Kidney (tissue), 14 donors: ENCODE data around the gene C12orf76. TPM values are rescaled to one million over a fixed set of nuclear protein-coding genes. Genes with fewer than 3 reads are reported as not detected.

ENCODE experiments used
- DNase-seq, 5 donors: peaks; one replicate each; pipeline ENCODE4 v3.0.0-alpha.2; 2013 to 2020
- FAIRE-seq: peaks from 2 replicates; lab custom pipeline; 2012; peaks lifted over from hg19 to GRCh38; lab: Jason Lieb, UNC
- H3K27ac ChIP-seq, 2 donors: one replicate each; pipeline ENCODE4 v1.7.0; 2013; ENCODE audit warnings: low read depth in 2 of 2, low read length in 2 of 2, inconsistent platforms in 1 of 2
- H3K27me3 ChIP-seq: one replicate; pipeline ENCODE4 v1.7.1; 2013; ENCODE audit warnings: low read length, inconsistent platforms; ENCODE audit not compliant: control insufficient read depth, insufficient read depth
- H3K36me3 ChIP-seq, 3 donors: one replicate each; pipeline versions ENCODE4 v1.7.0 to v1.7.1; 2013; ENCODE audit warnings: low read length in 3 of 3, control low read depth in 1 of 3, inconsistent platforms in 1 of 3; ENCODE audit not compliant: insufficient read depth in 3 of 3, control insufficient read depth in 2 of 3
- H3K4me1 ChIP-seq, 3 donors: one replicate each; pipeline versions ENCODE4 v1.7.0 to v1.7.1; 2013; ENCODE audit warnings: low read length in 3 of 3, inconsistent platforms in 1 of 3, low read depth in 1 of 3; ENCODE audit not compliant: control insufficient read depth in 2 of 3, insufficient read depth in 2 of 3
- H3K4me3 ChIP-seq, 3 donors: one replicate each; pipeline versions ENCODE4 v1.7.0 to v1.8.1; 2013; ENCODE audit warnings: low read length in 3 of 3, control low read depth in 1 of 3, inconsistent platforms in 1 of 3
- H3K9ac ChIP-seq, 3 donors: one replicate each; pipeline versions ENCODE4 v1.7.0 to v1.7.1; 2013; ENCODE audit warnings: low read length in 3 of 3, control low read depth in 1 of 3, inconsistent platforms in 1 of 3
- H3K9me3 ChIP-seq, 3 donors: one replicate each; pipeline versions ENCODE4 v1.7.0 to v1.7.1; 2013; ENCODE audit warnings: low read length in 3 of 3, control low read depth in 1 of 3, inconsistent platforms in 1 of 3; ENCODE audit not compliant: control insufficient read depth in 2 of 3, insufficient read depth in 1 of 3
- intact Hi-C: fragments of 100-400 bp; cut with DNase I; formaldehyde crosslinking; loops from one replicate; pipeline ENCODE4 v1.11.1; 2022
- polyA plus RNA-seq: library from polyadenylated mRNA; stranded (reverse); fragments of 350-450 nt; fragmentation: Illumina TruSeq; extraction: RNeasy Lipid Tissue Mini Kit (QIAGEN cat#74804); gene quantifications from one replicate; pipeline ENCODE4 v1.2.3, GENCODE V29; 2014; ENCODE audit warnings: low read depth, low replicate concordance; ENCODE audit not compliant: insufficient read depth
- total RNA-seq: library from RNA; stranded (reverse); fragmentation: NEBNext Ultra II Directional; extraction: Animal tissue kit (Norgen Biotek cat#: 25700); gene quantifications from one replicate; pipeline ENCODE4 v1.2.1, GENCODE V29; 2021
- TF ChIP-seq, protein P1 (sequence below): IDR thresholded peaks from 3 replicates; pipeline ENCODE4 v1.5.1; 2012; ENCODE audit warnings: mild to moderate bottlenecking, moderate library complexity, borderline replicate concordance; ENCODE audit not compliant: insufficient read depth; ENCODE audit errors: extremely low read depth
- donor health status: control.
- donor health status: control.
- donor health status: control.
- donor health status: control.
- donor health status: control.
- donor health status: DM: yes; HTN: yes; CAD: no.
- donor health status: Normal renal cell carcinoma (clear cell type).

C12orf76 gene
- total and polyA plus RNA-seq, 2 donors from 2014 or later = 14.6 to 15.8 TPM

DNA sequence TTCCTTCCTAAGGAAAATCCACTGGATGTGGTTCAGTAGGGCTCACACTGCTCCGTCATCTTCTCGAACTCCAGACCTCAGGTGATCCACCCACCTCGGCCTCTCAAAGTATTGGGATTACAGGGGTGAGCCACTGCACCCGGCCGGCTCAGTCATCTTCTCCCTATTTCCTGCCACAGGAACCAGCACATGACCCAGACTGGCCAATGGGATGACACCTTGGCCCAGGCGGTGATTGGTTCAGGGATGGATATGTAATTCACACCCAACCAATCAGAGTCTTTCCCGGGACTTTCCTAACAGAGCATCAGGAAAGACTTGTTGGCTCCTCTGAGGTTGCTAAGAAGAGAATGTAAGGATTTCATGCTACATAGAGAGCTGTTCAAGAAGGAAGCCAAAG is 19.2 kb upstream of the C12orf76 start:
- intact Hi-C loops = no loop called here
- Histone ChIP-seq H3K4me3 (no peak overlapping the region), H3K4me1 (no peaks in the 10 kb centered on the region), H3K36me3 (no peaks in the 10 kb centered on the region), H3K27me3 (no peaks in the 10 kb centered on the region), H3K9ac (no peak overlapping the region), H3K9me3 (no peaks in the 10 kb centered on the region), H3K27ac (no peak overlapping the region)
- no peak for DNase-seq
- FAIRE-seq = no peak
- TF ChIP-seq, protein P1, sequence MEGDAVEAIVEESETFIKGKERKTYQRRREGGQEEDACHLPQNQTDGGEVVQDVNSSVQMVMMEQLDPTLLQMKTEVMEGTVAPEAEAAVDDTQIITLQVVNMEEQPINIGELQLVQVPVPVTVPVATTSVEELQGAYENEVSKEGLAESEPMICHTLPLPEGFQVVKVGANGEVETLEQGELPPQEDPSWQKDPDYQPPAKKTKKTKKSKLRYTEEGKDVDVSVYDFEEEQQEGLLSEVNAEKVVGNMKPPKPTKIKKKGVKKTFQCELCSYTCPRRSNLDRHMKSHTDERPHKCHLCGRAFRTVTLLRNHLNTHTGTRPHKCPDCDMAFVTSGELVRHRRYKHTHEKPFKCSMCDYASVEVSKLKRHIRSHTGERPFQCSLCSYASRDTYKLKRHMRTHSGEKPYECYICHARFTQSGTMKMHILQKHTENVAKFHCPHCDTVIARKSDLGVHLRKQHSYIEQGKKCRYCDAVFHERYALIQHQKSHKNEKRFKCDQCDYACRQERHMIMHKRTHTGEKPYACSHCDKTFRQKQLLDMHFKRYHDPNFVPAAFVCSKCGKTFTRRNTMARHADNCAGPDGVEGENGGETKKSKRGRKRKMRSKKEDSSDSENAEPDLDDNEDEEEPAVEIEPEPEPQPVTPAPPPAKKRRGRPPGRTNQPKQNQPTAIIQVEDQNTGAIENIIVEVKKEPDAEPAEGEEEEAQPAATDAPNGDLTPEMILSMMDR = no peak

DNA sequence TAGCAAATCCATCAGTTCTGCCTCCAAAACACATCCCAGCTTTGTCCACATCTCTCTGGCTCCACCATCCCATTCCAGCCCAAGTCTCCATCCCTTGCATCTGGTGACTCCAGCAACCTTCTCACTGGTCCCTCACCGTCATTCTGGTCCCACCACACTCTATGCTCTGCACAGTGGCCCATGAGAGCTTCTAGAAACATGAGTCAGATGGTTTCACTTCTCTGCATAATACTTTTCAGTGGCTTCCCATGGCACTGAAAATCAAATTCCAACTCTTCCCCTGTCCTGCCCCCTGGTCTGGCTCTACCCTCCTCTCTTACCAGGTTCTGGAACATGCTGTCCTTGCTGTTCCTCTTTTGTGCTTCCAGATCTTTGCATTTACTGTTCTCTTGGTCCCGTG is 17.2 kb upstream of the C12orf76 start:
- no peak overlapping the region for H3K9ac ChIP-seq
- no peaks in the 10 kb centered on the region for H3K4me1 ChIP-seq
- TF ChIP-seq, protein P1 = no peak
- H3K4me3 ChIP-seq = no peak overlapping the region
- H3K27me3 ChIP-seq = no peaks in the 10 kb centered on the region
- no peak overlapping the region for H3K27ac ChIP-seq
- H3K36me3 ChIP-seq = no peaks in the 10 kb centered on the region
- no peak for DNase-seq
- H3K9me3 ChIP-seq = no peaks in the 10 kb centered on the region
- intact Hi-C loops = no loop called here
- no peak for FAIRE-seq

DNA sequence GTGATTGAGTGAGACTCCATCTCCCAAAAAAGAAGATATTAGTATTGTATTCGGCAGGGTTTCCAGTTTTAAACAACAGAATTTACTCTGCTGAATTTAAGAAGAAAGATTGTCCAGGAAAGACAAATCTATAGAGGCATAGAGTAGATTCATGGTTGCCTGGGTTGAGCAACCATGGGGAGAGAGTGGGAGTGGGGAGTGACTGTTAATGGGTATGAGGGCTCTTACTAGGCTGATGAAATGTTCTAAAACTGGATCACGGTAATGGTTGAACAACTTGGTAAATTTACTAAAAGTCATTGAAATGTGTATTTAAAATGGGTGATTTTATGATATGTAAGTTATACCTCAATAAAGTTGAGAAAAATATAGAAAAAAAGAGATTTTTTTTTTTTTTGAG is 13.9 kb upstream of the C12orf76 start:
- H3K4me3 ChIP-seq = no peak overlapping the region
- no peaks in the 10 kb centered on the region for H3K36me3 ChIP-seq
- no peak overlapping the region for H3K27ac ChIP-seq
- DNase-seq (no peak), FAIRE-seq (no peak)
- H3K9ac ChIP-seq = no peak overlapping the region
- no peaks in the 10 kb centered on the region for H3K27me3 ChIP-seq
- H3K9me3 ChIP-seq = no peaks in the 10 kb centered on the region
- TF ChIP-seq, protein P1 = no peak
- intact Hi-C loops = no loop called here
- no peaks in the 10 kb centered on the region for H3K4me1 ChIP-seq

DNA sequence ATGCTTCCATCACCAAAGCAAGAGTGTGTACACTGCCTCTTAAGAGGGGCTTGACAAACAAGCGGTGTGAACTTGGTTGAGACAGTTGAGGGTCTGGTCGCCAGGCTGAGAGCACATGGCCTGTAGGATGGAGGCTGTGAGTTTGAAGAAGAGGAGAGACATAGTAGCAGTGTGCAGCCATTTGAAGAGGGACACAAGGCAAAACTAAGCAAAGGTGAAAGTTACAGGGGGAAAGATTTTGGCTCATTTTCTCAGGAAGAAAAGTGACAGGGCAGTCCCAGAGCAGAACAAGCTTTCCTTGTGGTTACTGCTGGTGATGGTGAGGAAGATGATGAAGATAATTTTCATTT is 11.3 kb upstream of the C12orf76 start:
- FAIRE-seq (no peak), DNase-seq (no peak)
- H3K27me3 ChIP-seq = no peaks in the 10 kb centered on the region
- H3K36me3 ChIP-seq = no peaks in the 10 kb centered on the region
- H3K4me1 ChIP-seq = no peaks in the 10 kb centered on the region
- TF ChIP-seq, protein P1 = no peak
- H3K27ac ChIP-seq = no peak overlapping the region
- no peak overlapping the region for H3K4me3 ChIP-seq
- no peak overlapping the region for H3K9ac ChIP-seq
- H3K9me3 ChIP-seq = no peaks in the 10 kb centered on the region
- intact Hi-C loops = no loop called here
